Tibial nerve (tissue), 4 donors: ENCODE results near the gene ALX4.

ENCODE experiments used
- EP300 ChIP-seq, 2 donors: sonication (generic); formaldehyde crosslinking; IDR thresholded peaks; one replicate each; pipeline ENCODE4 v1.6.1; 2017; ENCODE audit warnings: antibody characterized with exemption in 2 of 2, mild to moderate bottlenecking in 1 of 2
- POLR2A ChIP-seq, 2 donors: fragments of 450-650 bp; IDR thresholded peaks; one replicate each; pipeline ENCODE4 v1.6.1; 2017; ENCODE audit warnings: antibody characterized with exemption in 2 of 2, mild to moderate bottlenecking in 2 of 2, moderate library complexity in 2 of 2
- TF ChIP-seq, protein P1 (sequence below), 5 experiments: fragments of 200-600 bp in 3 of 5; fragments of 450-650 bp in 2 of 5; sonication (generic) in 3 of 5; IDR thresholded peaks; one replicate each; pipeline ENCODE4 v1.5.1; 2016 to 2019; ENCODE audit warnings: antibody characterized with exemption in 5 of 5, mild to moderate bottlenecking in 3 of 5, moderate library complexity in 2 of 5

GRCh38 chr11:44267006-44267749, 42.8 kb downstream of the ALX4 start:
- TF ChIP-seq, protein P1, sequence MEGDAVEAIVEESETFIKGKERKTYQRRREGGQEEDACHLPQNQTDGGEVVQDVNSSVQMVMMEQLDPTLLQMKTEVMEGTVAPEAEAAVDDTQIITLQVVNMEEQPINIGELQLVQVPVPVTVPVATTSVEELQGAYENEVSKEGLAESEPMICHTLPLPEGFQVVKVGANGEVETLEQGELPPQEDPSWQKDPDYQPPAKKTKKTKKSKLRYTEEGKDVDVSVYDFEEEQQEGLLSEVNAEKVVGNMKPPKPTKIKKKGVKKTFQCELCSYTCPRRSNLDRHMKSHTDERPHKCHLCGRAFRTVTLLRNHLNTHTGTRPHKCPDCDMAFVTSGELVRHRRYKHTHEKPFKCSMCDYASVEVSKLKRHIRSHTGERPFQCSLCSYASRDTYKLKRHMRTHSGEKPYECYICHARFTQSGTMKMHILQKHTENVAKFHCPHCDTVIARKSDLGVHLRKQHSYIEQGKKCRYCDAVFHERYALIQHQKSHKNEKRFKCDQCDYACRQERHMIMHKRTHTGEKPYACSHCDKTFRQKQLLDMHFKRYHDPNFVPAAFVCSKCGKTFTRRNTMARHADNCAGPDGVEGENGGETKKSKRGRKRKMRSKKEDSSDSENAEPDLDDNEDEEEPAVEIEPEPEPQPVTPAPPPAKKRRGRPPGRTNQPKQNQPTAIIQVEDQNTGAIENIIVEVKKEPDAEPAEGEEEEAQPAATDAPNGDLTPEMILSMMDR (IDR thresholded peaks at IDR 0.05), result no peak
- TF ChIP-seq EP300 (IDR thresholded peaks at IDR 0.05), result no peak
- TF ChIP-seq POLR2A (IDR thresholded peaks at IDR 0.05), result no peak
